ENCODE measurements around the gene LGALS9B.
"Not testable (repeated sequence)": the region's sequence is repeated elsewhere in the genome, so short reads cannot be mapped to it uniquely, and the experiment has no call there.

The LGALS9B gene

GRCh38 chr17:20415479-20415878, 51.9 kb downstream of the LGALS9B start:
- DNase-seq (ENCODE audit: low read depth) = not testable (repeated sequence)

- DNase-seq (ENCODE audit: low read depth) = not testable (repeated sequence)
Observed at GRCh38 chr17:20401306-20402022, 65.9 kb downstream of the LGALS9B start.

GRCh38 chr17:20400559-20401305, 66.6 kb downstream of the LGALS9B start:
- DNase-seq (ENCODE audit: low read depth) = not testable (repeated sequence)

All from GM04503 (cell line).